ENCODE data around the gene CRYZL1. TPM values are rescaled to one million over a fixed set of nuclear protein-coding genes. Genes with fewer than 3 reads are reported as not detected.

The CRYZL1 gene
- total RNA-seq, 1 donor from 2014 or later: 24.9 TPM

DNA sequence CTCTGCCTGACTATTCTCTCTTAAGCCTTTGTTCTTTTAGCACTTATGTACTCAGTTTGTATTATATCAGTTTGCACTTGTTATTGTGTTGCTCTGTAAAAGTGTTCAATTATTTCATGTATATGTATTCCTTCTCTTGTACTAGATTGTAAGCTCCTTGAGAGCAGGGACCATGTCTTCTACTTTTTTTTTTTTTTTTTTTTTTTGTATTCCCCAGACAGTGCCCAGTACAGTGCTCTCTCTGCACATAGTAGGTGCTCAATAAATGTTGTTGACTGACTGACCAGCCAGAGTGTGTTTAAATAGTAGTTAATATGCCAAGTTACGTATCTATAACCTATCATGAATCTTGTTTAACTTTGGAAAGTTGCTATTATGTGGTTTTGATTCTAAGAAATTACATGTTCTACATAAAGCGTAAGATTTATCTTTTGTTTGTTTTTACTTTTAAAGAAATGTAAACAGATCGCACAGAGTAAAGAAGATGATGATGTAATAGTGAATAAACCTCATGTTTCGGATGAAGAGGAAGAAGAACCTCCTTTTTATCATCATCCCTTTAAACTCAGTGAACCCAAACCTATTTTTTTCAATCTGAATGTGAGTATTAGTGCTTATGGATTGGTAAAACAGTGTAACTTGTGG is 82.6 kb downstream of the CRYZL1 start:
- intact Hi-C loops (cut with micrococcal nuclease): no loop called here
- Histone ChIP-seq H3K9me3 (replicated peaks) (no peaks in the 10 kb centered on the region), H3K36me3 (peaks cover 98% of the 10 kb centered on the region), H3K27me3 (ENCODE audit: low read depth) (no peaks in the 10 kb centered on the region), H3K4me1 (peaks cover 74% of the 10 kb centered on the region), H3K4me3 (no peak overlapping the region), H3K27ac (replicated peaks) (no peak overlapping the region)
- DNase-seq: no peak
- TF ChIP-seq, protein P1, sequence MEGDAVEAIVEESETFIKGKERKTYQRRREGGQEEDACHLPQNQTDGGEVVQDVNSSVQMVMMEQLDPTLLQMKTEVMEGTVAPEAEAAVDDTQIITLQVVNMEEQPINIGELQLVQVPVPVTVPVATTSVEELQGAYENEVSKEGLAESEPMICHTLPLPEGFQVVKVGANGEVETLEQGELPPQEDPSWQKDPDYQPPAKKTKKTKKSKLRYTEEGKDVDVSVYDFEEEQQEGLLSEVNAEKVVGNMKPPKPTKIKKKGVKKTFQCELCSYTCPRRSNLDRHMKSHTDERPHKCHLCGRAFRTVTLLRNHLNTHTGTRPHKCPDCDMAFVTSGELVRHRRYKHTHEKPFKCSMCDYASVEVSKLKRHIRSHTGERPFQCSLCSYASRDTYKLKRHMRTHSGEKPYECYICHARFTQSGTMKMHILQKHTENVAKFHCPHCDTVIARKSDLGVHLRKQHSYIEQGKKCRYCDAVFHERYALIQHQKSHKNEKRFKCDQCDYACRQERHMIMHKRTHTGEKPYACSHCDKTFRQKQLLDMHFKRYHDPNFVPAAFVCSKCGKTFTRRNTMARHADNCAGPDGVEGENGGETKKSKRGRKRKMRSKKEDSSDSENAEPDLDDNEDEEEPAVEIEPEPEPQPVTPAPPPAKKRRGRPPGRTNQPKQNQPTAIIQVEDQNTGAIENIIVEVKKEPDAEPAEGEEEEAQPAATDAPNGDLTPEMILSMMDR (IDR thresholded peaks at IDR 0.05; ENCODE audit: borderline replicate concordance): no peak

DNA sequence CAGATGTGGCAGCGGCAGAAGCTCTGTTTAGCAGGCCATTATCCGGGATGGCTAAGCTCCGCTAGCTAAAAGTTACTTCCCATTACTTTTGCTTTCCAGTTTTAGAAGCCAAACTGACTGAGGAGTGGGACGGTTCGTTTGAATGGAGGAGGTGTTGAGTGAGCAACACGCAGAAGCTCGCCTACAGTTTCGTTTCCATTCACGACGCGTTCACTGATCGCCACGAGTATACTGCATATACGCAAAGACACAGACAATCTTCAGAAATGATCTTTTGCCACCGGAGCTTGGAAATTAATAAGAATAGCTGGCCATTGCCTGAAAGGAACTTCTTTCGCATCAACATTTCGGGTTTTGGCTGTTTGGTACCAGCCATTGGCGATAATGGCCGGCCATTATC is 84.1 kb downstream of the CRYZL1 start:
- TF ChIP-seq, protein P1 (IDR thresholded peaks at IDR 0.05; ENCODE audit: borderline replicate concordance): no peak
- Histone ChIP-seq H3K36me3 (peaks cover 99% of the 10 kb centered on the region), H3K27me3 (ENCODE audit: low read depth) (no peaks in the 10 kb centered on the region), H3K9me3 (replicated peaks) (no peaks in the 10 kb centered on the region), H3K27ac (replicated peaks) (no peak overlapping the region), H3K4me1 (peaks cover 67% of the 10 kb centered on the region), H3K4me3 (no peak overlapping the region)
- no peak for DNase-seq
- intact Hi-C loops (cut with micrococcal nuclease): no loop called here

DNA sequence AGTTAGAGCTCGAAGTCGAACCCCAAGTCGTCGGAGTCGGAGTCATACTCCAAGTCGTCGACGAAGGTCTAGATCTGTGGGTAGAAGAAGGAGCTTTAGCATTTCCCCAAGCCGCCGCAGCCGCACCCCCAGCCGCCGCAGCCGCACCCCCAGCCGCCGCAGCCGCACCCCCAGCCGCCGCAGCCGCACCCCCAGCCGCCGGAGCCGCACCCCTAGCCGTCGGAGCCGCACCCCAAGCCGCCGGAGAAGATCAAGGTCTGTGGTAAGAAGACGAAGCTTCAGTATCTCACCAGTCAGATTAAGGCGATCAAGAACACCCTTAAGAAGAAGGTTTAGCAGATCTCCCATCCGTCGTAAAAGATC is 86.6 kb downstream of the CRYZL1 start:
- peaks cover 98% of the 10 kb centered on the region for H3K36me3 ChIP-seq
- DNase-seq: no peak
- no peaks in the 10 kb centered on the region for H3K27me3 ChIP-seq (ENCODE audit: low read depth)
- H3K4me3 ChIP-seq: no peak overlapping the region
- H3K27ac ChIP-seq (replicated peaks): no peak overlapping the region
- H3K4me1 ChIP-seq: peaks cover 48% of the 10 kb centered on the region
- intact Hi-C loops (cut with micrococcal nuclease): no loop called here
- TF ChIP-seq, protein P1 (IDR thresholded peaks at IDR 0.05; ENCODE audit: borderline replicate concordance): no peak
- H3K9me3 ChIP-seq (replicated peaks): no peaks in the 10 kb centered on the region

DNA sequence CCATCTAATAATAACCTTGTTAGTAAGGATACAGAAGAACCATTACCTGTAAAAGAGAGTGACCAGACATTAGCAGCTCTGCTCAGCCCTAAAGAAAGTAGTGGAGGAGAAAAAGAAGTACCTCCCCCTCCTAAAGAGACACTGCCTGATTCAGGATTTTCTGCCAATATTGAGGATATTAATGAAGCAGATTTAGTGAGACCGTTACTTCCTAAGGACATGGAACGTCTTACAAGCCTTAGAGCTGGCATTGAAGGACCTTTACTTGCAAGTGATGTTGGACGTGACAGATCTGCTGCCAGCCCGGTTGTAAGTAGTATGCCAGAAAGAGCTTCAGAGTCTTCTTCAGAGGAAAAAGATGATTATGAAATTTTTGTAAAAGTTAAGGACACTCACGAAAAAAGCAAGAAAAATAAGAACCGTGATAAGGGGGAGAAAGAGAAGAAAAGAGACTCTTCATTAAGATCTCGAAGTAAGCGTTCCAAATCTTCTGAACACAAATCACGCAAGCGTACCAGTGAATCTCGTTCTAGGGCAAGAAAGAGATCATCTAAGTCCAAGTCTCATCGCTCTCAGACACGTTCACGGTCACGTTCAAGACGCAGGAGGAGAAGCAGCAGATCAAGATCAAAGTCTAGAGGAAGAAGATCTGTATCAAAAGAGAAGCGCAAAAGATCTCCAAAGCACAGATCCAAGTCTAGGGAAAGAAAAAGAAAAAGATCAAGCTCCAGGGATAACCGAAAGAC is 87.1 kb downstream of the CRYZL1 start:
- H3K4me1 ChIP-seq: peaks cover 42% of the 10 kb centered on the region
- no peaks in the 10 kb centered on the region for H3K9me3 ChIP-seq (replicated peaks)
- intact Hi-C loops (cut with micrococcal nuclease): no loop called here
- DNase-seq: no peak
- H3K27me3 ChIP-seq (ENCODE audit: low read depth): no peaks in the 10 kb centered on the region
- H3K4me3 ChIP-seq: no peak overlapping the region
- TF ChIP-seq, protein P1 (IDR thresholded peaks at IDR 0.05; ENCODE audit: borderline replicate concordance): no peak
- H3K27ac ChIP-seq (replicated peaks): no peak overlapping the region
- peaks cover 98% of the 10 kb centered on the region for H3K36me3 ChIP-seq

DNA sequence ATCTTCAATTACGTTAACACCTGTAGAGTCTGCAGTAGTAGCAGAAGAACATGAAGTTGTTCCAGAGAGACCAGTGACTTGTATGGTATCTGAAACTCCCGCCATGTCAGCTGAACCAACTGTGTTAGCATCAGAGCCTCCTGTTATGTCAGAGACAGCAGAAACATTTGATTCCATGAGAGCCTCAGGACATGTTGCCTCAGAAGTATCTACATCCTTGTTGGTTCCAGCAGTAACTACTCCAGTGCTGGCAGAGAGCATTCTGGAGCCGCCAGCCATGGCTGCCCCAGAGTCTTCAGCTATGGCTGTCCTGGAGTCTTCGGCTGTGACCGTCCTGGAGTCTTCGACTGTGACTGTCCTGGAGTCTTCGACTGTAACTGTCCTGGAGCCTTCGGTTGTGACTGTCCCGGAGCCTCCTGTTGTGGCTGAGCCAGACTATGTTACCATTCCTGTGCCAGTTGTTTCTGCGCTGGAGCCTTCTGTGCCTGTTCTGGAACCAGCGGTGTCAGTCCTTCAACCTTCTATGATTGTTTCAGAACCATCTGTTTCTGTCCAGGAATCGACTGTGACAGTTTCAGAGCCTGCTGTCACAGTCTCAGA is 88.4 kb downstream of the CRYZL1 start:
- no peak overlapping the region for H3K4me3 ChIP-seq
- no peaks in the 10 kb centered on the region for H3K27me3 ChIP-seq (ENCODE audit: low read depth)
- no peaks in the 10 kb centered on the region for H3K9me3 ChIP-seq (replicated peaks)
- TF ChIP-seq, protein P1 (IDR thresholded peaks at IDR 0.05; ENCODE audit: borderline replicate concordance): no peak
- H3K27ac ChIP-seq (replicated peaks): no peak overlapping the region
- H3K4me1 ChIP-seq: peaks cover 37% of the 10 kb centered on the region
- DNase-seq: no peak
- intact Hi-C loops (cut with micrococcal nuclease): no loop called here
- peaks cover 98% of the 10 kb centered on the region for H3K36me3 ChIP-seq
